Right renal pelvis (tissue), 4 donors: Measurements from ENCODE around the gene PFN1. TPM values are rescaled to one million over a fixed set of nuclear protein-coding genes. Genes with fewer than 3 reads are reported as not detected.

Experiments used
- DNase-seq, 4 donors: peaks; one replicate each; pipeline ENCODE4 v3.0.0-alpha.2; 2013; ENCODE audit warnings: low read depth in 4 of 4, low spot score in 3 of 4, missing footprints in 1 of 4
- polyA plus RNA-seq, 4 donors: library from polyadenylated mRNA; unstranded; fragments of 120-200 nt; gene quantifications; one replicate each; pipeline ENCODE4 v1.2.1, GENCODE V29; 2013; ENCODE audit not compliant: insufficient read length in 4 of 4

PFN1 gene
- polyA plus RNA-seq, 4 donors: 376 to 513 (median 389) TPM

DNA sequence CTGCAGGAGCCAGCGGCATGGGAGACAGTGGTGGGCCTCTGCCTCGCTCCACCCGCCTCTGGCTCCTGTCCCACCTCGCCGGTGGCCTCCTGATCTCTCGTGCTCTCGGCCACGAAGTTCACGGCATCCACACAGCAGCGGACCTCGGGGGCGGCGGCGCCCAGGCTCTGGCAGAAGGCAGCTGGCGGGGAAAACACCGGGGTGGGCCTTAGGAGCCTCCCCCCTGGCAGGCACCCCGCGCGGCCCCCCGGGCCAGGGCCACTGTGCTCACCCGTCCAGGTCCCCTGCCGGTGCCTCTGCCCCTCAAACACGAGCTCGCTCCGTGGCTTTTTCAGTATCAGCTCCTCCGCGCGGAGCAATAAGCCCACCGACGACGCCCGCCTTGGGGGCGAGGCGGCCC lies 49.4 kb downstream of the PFN1 start:
- DNase-seq: no peak

DNA sequence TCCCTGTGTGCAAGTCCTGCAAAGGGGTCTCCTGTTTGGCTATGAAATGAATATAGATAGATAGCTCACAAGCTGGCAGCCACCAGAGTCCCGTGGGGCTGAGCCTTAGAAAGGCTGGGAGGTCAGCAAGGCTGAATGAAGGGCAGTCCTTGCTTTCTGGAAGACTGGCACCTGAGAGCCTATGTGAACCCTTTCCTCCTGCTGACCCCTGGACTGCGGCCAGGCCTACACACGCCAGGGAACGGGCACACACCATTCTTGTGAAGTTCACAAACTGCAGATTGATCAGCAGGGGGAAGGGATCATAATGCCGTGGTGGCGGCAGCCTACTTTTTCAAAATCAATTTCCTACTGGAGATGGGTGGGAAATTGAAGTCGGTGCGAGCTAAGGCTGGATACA lies 50.0 kb downstream of the PFN1 start:
- DNase-seq: no peak

DNA sequence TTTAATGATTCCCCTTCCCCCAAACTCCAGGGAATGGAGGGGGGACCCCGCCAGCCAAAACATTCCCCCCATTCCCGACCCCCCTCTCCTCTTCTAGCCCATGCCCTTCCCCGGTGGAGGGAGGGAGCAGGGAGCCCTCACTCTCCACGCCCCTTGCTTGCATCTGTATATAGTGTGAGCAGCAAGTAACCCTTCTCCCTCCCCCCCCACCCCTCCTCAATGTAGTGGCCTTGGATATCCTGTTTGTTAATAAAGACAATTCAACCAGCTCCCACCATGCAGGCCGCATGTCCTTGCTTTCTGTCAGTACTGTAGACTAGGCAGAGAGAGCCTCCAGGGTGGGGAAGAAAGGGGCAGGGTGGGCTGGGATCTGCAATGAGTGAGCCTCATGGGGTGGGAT lies 50.5 kb downstream of the PFN1 start:
- DNase-seq: no peak

DNA sequence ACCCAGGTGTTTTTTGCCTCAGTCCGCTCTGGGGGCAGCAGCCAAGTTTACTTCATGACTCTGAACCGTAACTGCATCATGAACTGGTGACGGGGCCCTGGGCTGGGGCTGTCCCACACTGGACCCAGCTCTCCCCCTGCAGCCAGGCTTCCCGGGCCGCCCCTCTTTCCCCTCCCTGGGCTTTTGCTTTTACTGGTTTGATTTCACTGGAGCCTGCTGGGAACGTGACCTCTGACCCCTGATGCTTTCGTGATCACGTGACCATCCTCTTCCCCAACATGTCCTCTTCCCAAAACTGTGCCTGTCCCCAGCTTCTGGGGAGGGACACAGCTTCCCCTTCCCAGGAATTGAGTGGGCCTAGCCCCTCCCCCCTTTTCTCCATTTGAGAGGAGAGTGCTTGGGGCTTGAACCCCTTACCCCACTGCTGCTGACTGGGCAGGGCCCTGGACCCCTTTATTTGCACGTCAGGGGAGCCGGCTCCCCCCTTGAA lies 51.1 kb downstream of the PFN1 start:
- DNase-seq: no peak

DNA sequence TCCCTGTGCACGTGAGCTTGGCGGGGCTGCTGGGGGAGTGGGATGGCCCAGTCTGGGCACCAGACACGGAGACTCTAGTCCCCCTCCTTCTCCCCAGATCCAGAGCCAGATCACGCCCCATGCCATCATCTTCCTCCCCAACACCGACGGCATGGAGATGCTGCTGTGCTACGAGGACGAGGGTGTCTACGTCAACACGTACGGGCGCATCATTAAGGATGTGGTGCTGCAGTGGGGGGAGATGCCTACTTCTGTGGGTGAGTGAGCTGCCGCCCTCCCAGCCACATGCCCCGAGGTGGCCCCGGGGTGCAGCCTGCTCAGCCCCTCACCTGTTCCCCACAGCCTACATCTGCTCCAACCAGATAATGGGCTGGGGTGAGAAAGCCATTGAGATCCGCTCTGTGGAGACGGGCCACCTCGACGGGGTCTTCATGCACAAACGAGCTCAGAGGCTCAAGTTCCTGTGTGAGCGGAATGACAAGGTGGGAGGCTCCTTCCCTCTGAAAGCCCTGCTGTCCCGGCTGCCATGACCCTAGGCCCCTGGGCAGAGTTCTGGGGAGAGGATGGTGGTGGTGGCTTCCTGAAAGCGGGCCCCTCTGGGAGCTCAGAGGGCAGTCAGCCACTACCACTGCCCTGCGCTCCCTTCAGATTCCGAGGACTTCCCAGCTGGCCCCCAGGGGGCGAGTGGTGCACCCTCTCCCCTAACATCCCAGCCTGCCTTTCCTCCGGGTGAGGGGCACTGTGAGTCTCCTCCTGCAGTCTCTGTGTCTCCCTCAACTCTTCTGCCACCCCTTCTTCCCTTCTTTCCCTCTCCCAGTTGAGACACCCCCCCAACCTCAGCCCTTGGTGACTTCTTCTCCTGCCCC lies 51.8 kb downstream of the PFN1 start:
- DNase-seq: no peak

DNA sequence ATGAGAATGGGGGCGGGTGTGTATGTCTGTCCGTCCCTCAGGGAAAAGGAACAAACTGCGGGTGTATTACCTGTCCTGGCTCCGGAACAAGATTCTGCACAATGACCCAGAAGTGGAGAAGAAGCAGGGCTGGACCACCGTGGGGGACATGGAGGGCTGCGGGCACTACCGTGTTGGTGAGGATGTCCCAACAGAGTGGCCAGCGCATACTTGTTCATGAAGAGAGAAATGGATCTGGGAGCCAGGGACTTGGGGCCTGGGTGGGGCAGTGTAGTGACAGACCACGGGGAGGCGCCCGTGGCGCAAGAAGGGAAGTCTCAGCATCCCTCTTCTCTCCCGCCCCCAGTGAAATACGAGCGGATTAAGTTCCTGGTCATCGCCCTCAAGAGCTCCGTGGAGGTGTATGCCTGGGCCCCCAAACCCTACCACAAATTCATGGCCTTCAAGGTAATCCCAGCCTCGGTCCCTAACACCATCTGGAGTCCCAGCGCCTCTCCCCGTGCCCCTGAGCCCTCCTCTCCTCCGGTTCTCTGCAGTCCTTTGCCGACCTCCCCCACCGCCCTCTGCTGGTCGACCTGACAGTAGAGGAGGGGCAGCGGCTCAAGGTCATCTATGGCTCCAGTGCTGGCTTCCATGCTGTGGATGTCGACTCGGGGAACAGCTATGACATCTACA lies 52.5 kb downstream of the PFN1 start:
- no peak for DNase-seq

Other genes with a start within 250 kb of the PFN1 start
- gene PELP1, start 244.4 kb downstream of the PFN1 start, polyA plus RNA-seq: 10 to 100 TPM; 40.8 to 55.7 (median 50.3) TPM
- gene ARRB2, start 237.9 kb downstream of the PFN1 start, polyA plus RNA-seq: 10 to 100 TPM; 29.2 to 34.7 (median 31.2) TPM
- 10 to 100 TPM; 24.0 to 28.8 (median 27.1) TPM for gene MED11, start 217.1 kb downstream of the PFN1 start, polyA plus RNA-seq
- under 1 TPM; 0.41 to 0.95 (median 0.45) TPM for gene ZMYND15, start 208.7 kb downstream of the PFN1 start, polyA plus RNA-seq
- gene CXCL16, start 208.6 kb downstream of the PFN1 start, polyA plus RNA-seq: 10 to 100 TPM; 12.5 to 15.6 (median 13.8) TPM
- gene TM4SF5, start 176.6 kb downstream of the PFN1 start, polyA plus RNA-seq: 1 to 10 TPM in 3 of 4 donors, under 1 TPM in 1; 0.97 to 3.5 (median 1.9) TPM
- gene VMO1, start 162.2 kb downstream of the PFN1 start, polyA plus RNA-seq: 1 to 10 TPM in 1 of 4 donors, under 1 TPM in 3; 0.31 to 1.1 (median 0.42) TPM
- gene GLTPD2, start 159.6 kb downstream of the PFN1 start, polyA plus RNA-seq: 10 to 100 TPM in 1 of 4 donors, 1 to 10 TPM in 3; 3.8 to 14.9 (median 5.7) TPM
- 100 to 1,000 TPM; 114 to 153 (median 122) TPM for gene PSMB6, start 152.4 kb downstream of the PFN1 start, polyA plus RNA-seq
- gene PLD2, start 141.4 kb downstream of the PFN1 start, polyA plus RNA-seq: 10 to 100 TPM; 36.2 to 39.4 (median 38.5) TPM
- gene MINK1, start 115.2 kb downstream of the PFN1 start, polyA plus RNA-seq: 10 to 100 TPM; 56.6 to 69.2 (median 59.0) TPM
- 1 to 10 TPM; 1.0 to 3.3 (median 1.5) TPM for gene C17orf107, start 49.0 kb downstream of the PFN1 start, polyA plus RNA-seq
- gene CHRNE, start 45.4 kb downstream of the PFN1 start, polyA plus RNA-seq: 1 to 10 TPM; 1.1 to 2.7 (median 1.5) TPM
- gene GP1BA, start 16.3 kb downstream of the PFN1 start, polyA plus RNA-seq: 1 to 10 TPM; 1.4 to 3.5 (median 1.8) TPM
- gene SLC25A11, start 8.5 kb downstream of the PFN1 start, polyA plus RNA-seq: 10 to 100 TPM; 78.2 to 98.0 (median 79.0) TPM
- gene RNF167, start 8.3 kb downstream of the PFN1 start, polyA plus RNA-seq: 100 to 1,000 TPM; 131 to 144 (median 138) TPM
- 10 to 100 TPM; 22.1 to 28.7 (median 23.7) TPM for gene ENO3, start 2.6 kb upstream of the PFN1 start, polyA plus RNA-seq
- 100 to 1,000 TPM in 1 of 4 donors, 10 to 100 TPM in 3; 84.8 to 102 (median 95.8) TPM for gene SPAG7, start 19.3 kb upstream of the PFN1 start, polyA plus RNA-seq
- gene CAMTA2, start 39.1 kb upstream of the PFN1 start, polyA plus RNA-seq: 10 to 100 TPM; 24.4 to 27.8 (median 25.3) TPM
- gene INCA1, start 49.0 kb upstream of the PFN1 start, polyA plus RNA-seq: 1 to 10 TPM; 7.9 to 8.6 (median 8.3) TPM
- gene KIF1C, start 49.4 kb upstream of the PFN1 start, polyA plus RNA-seq: 10 to 100 TPM; 75.0 to 96.5 (median 86.3) TPM
- under 1 TPM; 0.21 to 0.43 (median 0.26) TPM for gene SLC52A1, start 86.9 kb upstream of the PFN1 start, polyA plus RNA-seq
- 10 to 100 TPM; 11.9 to 16.8 (median 15.7) TPM for gene ZFP3, start 129.9 kb upstream of the PFN1 start, polyA plus RNA-seq
- 10 to 100 TPM; 20.1 to 37.8 (median 22.0) TPM for gene ZNF232, start 163.3 kb upstream of the PFN1 start, polyA plus RNA-seq
- 1 to 10 TPM; 3.2 to 8.4 (median 4.0) TPM for gene USP6, start 167.5 kb upstream of the PFN1 start, polyA plus RNA-seq
- gene ZNF594, start 243.3 kb upstream of the PFN1 start, polyA plus RNA-seq: 10 to 100 TPM; 17.3 to 23.5 (median 22.5) TPM